ENCODE data around the gene ATP1A4. TPM values are rescaled to one million over a fixed set of nuclear protein-coding genes. Genes with fewer than 3 reads are reported as not detected.

Gene ATP1A4
- total and polyA plus RNA-seq, 2 donors (not counting 1 experiment from before 2014, with no cell fraction given) = not detected

DNA sequence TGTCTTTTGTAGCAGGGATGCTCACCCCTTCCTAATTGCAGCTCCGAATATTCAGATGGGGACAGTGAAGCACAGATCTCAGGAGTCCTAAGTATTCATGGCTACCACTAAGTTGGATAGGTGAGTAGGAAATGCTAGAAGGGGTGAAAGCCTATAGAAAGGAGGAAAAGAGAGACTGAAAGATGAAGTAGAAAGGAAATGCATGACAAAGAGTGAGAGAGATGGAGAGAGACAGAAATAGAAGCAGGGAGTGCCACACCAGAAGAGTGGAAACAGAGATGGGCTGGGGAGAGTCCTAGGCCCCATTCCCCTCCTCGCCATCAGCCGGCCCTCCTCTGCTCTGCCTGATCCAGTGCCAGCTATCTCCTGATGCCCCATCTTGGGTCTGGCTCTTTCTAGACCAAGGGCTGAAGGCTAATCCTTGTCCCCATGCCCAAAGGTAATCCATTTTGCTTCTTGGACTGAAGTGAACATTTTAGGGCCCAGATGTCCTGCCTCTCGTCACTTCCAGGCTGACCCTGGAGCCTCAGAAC is 55.8 kb downstream of the ATP1A4 start:
- no peak for DNase-seq (ENCODE audit: low read depth in 2 of 2)
- Histone ChIP-seq H3K27ac (ENCODE audit: insufficient read depth, low read length) (peak overlapping the region; percentile 97), H3K9me3 (ENCODE audit: control insufficient read depth, insufficient read depth, low read depth, low read length) (no peaks in the 10 kb centered on the region), H3K4me2 (ENCODE audit: extremely low read depth, insufficient read depth, low read length) (peak overlapping the region; percentile 97), H4K20me1 (ENCODE audit: control insufficient read depth, extremely low read depth, insufficient read depth, low read length) (peaks cover 4% of the 10 kb centered on the region), H3K27me3 (ENCODE audit: control insufficient read depth, insufficient read depth, low read length) (no peaks in the 10 kb centered on the region), H2AFZ (ENCODE audit: low read length) (no peak overlapping the region), H3K9ac (ENCODE audit: insufficient read depth, low read length) (no peak overlapping the region), H3K36me3 (ENCODE audit: control insufficient read depth, insufficient read depth, low read length) (peaks cover 29% of the 10 kb centered on the region), H3K79me2 (ENCODE audit: control insufficient read depth, insufficient read depth, low read length) (peaks cover 62% of the 10 kb centered on the region), H3K4me3 (replicated peaks in 1 of 4; ENCODE audit: control extremely low read depth in 1 of 4, insufficient read depth in 1 of 4, low read depth in 3 of 4, low read length in 4 of 4) (peak overlapping the region in 3 of 4 experiments; percentile 96 to 98 (median 98)), H3K4me1 (ENCODE audit: control insufficient read depth, extremely low read depth, insufficient read depth, low read length) (peaks cover 36% of the 10 kb centered on the region)
- TF ChIP-seq EZH2 (IDR thresholded peaks at IDR 0.05; ENCODE audit: low read length, missing control alignments) (no peak), CTCF (conservative IDR thresholded peaks at IDR 0.05 in 1 of 2, IDR thresholded peaks at IDR 0.05 in 1 of 2; ENCODE audit: low read depth in 1 of 2, low read length in 2 of 2) (no peak)

GRCh38 chr1:160207771-160208556 is 56.6 kb downstream of the ATP1A4 start:
- Histone ChIP-seq H3K27me3 (ENCODE audit: control insufficient read depth, insufficient read depth, low read length) (no peaks in the 10 kb centered on the region), H3K9ac (ENCODE audit: insufficient read depth, low read length) (no peak overlapping the region), H3K4me3 (replicated peaks in 1 of 4; ENCODE audit: control extremely low read depth in 1 of 4, insufficient read depth in 1 of 4, low read depth in 3 of 4, low read length in 4 of 4) (peak overlapping the region in 1 of 4 experiments; percentile 11)

More at GRCh38 chr1:160207771-160208556, 56.6 kb downstream of the ATP1A4 start:
- H3K4me1 ChIP-seq (ENCODE audit: control insufficient read depth, extremely low read depth, insufficient read depth, low read length) = peaks cover 36% of the 10 kb centered on the region
- no peaks in the 10 kb centered on the region for H3K9me3 ChIP-seq (ENCODE audit: control insufficient read depth, insufficient read depth, low read depth, low read length)
- peaks cover 4% of the 10 kb centered on the region for H4K20me1 ChIP-seq (ENCODE audit: control insufficient read depth, extremely low read depth, insufficient read depth, low read length)
- no peak for DNase-seq (ENCODE audit: low read depth in 2 of 2)
- H2AFZ ChIP-seq (ENCODE audit: low read length) = no peak overlapping the region
- H3K4me2 ChIP-seq (ENCODE audit: extremely low read depth, insufficient read depth, low read length) = peak overlapping the region; percentile 65
- H3K27ac ChIP-seq (ENCODE audit: insufficient read depth, low read length) = peak overlapping the region; percentile 97
- TF ChIP-seq CTCF (conservative IDR thresholded peaks at IDR 0.05 in 1 of 2, IDR thresholded peaks at IDR 0.05 in 1 of 2; ENCODE audit: low read depth in 1 of 2, low read length in 2 of 2) = no peak
- TF ChIP-seq EZH2 (IDR thresholded peaks at IDR 0.05; ENCODE audit: low read length, missing control alignments) = no peak
- H3K36me3 ChIP-seq (ENCODE audit: control insufficient read depth, insufficient read depth, low read length) = peaks cover 35% of the 10 kb centered on the region
- peaks cover 62% of the 10 kb centered on the region for H3K79me2 ChIP-seq (ENCODE audit: control insufficient read depth, insufficient read depth, low read length)

All from fibroblast of lung (primary cell).